Stimulated activated CD4-positive, alpha-beta T cell treated with anti-CD3 and anti-CD28 coated beads, Interleukin-1b, Interleukin-23, amount 100 ng/mL, for 4 hours (primary cell): ENCODE results near the gene CHAF1B.

Experiments
- DNase-seq, 2 donors: peaks; one replicate each; pipeline ENCODE4 v3.0.0-alpha.2; 2020; ENCODE audit warnings: low read depth in 2 of 2

CHAF1B gene

GRCh38 chr21:36463204-36463603 lies 78.0 kb downstream of the CHAF1B start:
- DNase-seq: no peak

- no peak for DNase-seq
These were observed 78.8 kb downstream of the CHAF1B start for GRCh38 chr21:36463991-36464390.

- DNase-seq: no peak
These were observed 79.4 kb downstream of the CHAF1B start for GRCh38 chr21:36464590-36464989.

- DNase-seq: no peak
These were observed 80.3 kb downstream of the CHAF1B start for GRCh38 chr21:36465478-36465877.

- no peak for DNase-seq
These were observed 80.9 kb downstream of the CHAF1B start for GRCh38 chr21:36466061-36466511.
